NCI-H69 (cell line): ENCODE results near the gene HIVEP3.
"Not testable (repeated sequence)": the region's sequence is repeated elsewhere in the genome, so short reads cannot be mapped to it uniquely, and the experiment has no call there.

Experiments
- DNase-seq: peaks from one replicate; lab custom pipeline; 2025; lab: John Stamatoyannopoulos, UW

HIVEP3 gene

DNA sequence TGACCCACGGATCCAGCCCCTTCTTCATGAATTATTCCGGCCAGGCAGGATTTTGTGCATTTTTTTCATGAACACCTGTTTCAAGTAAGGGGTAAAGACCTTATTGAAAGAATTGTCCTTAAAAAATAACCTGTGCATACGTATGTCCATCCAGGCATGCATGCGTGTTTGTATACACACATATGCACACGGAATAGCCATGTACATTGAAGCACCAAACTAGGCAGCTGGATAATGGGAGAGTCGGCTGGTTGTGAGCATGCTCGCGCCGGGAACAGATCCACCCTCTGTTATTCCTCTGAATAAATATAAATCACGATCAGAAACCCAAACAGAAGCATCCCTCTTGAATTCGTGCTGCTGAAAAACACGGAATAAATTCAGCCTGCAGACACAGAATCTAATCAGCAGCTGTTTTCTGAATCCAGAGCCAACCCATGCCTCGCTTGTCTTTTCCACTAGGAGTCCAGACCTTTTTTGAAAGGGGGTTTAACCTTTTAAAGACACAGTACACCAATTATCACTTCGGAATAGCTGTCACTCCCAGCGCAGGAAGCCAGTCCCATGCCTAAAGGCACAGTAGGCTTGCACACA, at the start of gene HIVEP3:
TSS of gene HIVEP3 (minus strand) at position 473 of the 594 bp plus-strand sequence.
- peak; percentile 83 for DNase-seq

- no peak for DNase-seq
Measured at GRCh38 chr1:41964400-41964799, 45.7 kb upstream of the HIVEP3 start.

DNA sequence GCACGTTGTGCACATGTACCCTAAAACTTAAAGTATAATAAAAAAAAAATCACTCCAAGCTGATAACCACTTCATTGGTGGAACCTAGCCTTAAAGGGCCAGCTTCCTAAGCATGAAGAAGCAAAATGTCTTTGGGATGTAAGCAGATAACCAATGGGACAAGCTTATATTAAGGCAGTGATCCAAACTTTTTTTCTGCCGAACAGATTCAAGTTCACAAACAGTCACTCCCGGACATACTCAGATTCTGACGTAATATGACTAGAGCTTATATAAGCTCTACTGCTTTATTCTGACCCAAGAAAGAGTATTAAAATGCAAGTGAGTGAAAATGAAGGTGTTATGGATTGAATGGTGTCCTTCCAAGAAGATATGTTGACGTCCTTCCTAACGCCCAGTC, 44.9 kb upstream of the HIVEP3 start:
- DNase-seq, result no peak

DNA sequence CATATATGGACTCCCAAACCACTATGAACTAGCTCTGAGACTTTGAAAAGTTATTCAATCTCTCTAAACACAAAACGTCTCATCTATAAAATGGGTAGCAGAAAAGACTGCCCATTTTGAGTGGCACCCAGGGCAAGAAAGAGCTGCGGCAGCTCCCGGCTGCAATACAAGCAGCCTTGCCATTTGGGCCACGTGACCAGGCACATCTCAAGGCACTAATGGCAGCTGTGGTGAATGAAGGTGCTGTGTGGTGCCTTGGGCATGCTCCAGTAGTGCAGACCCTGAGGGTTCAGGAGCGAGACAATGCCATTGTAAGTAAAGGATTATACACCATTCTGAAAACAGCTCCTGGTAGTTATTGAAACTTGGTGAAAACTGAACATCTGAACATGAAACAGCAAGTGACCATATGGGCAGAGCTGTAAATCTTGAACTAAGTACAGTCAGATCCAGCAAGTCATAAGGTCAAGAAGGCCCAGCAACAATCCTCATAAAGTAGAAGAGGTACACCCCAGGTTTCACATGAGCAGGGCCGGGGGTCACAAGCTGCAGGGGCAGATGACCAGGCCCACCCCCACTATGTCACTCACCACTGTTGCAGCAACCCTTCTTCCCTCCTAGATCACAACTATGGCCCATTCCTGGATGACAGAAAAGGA, 39.4 kb upstream of the HIVEP3 start:
- DNase-seq, result no peak

DNA sequence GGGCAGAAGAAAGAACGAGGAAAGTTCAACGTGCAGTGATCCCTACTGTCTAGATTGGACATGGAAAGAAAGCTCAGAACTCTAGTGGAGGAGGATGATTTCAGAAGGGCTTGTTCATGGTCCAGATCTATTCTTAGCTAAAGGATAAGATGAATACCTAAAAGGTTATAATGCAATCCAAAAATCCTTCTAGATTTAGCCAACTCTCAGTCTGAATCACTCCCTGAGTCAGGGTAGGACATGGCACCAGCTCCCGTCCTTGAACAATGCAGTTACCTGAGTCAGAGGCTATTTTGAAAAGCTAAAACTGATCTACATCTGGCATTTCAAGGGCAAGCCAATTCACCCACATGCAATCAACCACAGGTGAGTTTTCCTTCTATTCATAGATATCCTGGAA, 38.8 kb upstream of the HIVEP3 start:
- DNase-seq, result no peak

- DNase-seq, result peak; percentile 88
Measured at GRCh38 chr1:41955461-41956159, 36.9 kb upstream of the HIVEP3 start.

DNA sequence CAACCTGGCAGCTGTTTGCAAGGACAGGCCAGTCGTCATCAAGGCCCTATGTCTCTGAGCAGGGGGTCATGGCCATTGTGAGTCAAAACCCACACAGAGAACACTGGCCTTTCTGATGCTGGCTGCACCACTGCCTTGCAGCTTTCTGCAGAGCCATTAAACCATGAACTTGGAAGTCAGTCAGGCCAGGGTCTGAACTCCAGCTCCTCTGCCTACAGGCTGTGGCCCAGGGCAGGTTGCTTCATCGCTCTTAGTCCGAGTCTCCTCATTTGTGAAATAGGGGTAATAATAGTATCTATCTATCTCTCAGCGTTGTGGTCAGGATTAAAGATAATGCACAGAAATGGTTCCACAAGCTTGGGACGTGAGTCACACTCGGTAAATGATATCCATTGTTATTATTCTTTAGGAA, 35.8 kb upstream of the HIVEP3 start:
- peak; percentile 52 for DNase-seq

DNA sequence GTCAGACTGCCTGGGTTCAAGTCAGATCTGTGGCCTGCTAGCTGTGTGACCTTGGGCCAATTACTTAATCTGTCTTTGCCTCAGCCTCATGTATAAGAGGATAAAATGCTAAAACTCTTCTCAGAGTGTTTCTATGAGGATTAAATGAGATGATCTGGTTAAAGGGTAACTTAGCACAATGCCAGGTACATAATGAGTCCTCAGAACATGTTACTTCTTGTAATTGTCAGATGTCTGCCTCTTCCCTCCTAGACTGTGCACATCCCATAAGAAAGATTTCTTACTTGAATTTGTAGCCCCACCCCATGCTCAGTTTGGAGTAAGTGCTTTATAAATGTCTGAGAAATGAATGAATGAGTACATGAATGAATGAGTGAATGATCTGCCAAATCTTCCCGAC, 34.6 kb upstream of the HIVEP3 start:
- DNase-seq, result no peak

- DNase-seq, result no peak
Measured at GRCh38 chr1:41952208-41952607, 33.5 kb upstream of the HIVEP3 start.

DNA sequence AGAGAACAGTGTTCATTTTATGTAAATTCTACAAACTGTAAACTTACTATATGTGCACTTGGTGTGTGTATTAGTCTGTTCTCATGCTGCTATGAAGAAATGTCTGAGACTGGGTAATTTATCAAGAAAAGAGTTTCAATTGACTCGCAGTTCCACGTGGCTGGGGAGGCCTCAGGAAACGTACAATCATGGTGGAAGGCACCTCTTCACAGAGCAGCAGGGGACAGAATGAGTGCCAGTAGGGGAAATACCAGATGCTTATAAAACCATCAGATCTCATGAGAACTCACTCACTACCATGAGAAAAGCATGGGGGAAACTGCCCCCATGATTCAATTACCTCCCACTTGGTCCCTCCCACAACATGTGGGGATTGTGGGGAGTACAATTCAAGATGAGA, 32.8 kb upstream of the HIVEP3 start:
- DNase-seq, result not testable (repeated sequence)

DNA sequence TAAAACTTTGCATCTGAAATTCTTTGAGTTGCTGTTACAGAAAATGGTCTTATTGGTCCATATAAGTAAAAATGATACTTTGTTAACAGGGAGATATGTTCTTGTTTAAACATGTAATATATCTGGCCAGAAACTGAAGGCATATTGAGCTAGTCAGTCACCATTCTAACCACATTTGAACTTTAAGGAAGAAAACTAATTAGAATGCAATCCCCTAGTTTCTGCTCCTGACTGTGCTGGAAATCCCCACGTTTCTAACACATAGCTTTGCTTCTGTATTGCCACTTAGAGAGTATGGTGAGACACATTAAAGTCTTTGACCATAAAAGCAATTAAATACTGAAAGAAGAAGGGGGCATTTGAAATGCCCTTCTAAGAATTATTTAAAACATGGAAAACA, 32.1 kb upstream of the HIVEP3 start:
- DNase-seq, result no peak

- DNase-seq, result not testable (repeated sequence)
Measured at GRCh38 chr1:41945946-41946345, 27.2 kb upstream of the HIVEP3 start.

GRCh38 chr1:41943717-41944116, 25.0 kb upstream of the HIVEP3 start:
- DNase-seq, result no peak

- no peak for DNase-seq
Measured at GRCh38 chr1:41942278-41942677, 23.6 kb upstream of the HIVEP3 start.

GRCh38 chr1:41941381-41941780, 22.7 kb upstream of the HIVEP3 start:
- DNase-seq, result no peak

GRCh38 chr1:41939194-41939593, 20.5 kb upstream of the HIVEP3 start:
- no peak for DNase-seq

DNA sequence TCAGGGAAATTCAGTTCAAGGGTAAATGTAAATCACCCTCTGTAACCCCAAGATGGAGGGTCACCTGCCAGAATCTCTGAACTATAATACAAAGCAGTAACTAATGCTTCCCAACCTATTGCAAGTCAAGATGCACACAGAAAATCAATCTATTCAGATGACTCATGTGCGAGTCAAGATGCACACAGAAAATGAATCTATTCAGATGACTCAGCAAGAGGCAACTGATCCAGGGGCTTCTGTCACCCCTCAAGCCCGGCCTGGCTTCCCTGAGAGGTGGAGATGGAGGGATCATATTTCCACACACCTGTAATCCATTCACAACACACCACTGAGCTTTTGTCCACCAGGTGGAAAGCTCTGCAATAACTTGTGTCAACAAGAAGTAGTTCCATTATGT, 17.4 kb upstream of the HIVEP3 start:
- peak; percentile 95 for DNase-seq

- peak; percentile 6 for DNase-seq
Measured at GRCh38 chr1:41935226-41935625, 16.5 kb upstream of the HIVEP3 start.

GRCh38 chr1:41933106-41933505, 14.4 kb upstream of the HIVEP3 start:
- DNase-seq, result no peak

GRCh38 chr1:41931578-41931977, 12.9 kb upstream of the HIVEP3 start:
- DNase-seq, result no peak

GRCh38 chr1:41927118-41927517, 8.4 kb upstream of the HIVEP3 start:
- peak; percentile 92 for DNase-seq

DNA sequence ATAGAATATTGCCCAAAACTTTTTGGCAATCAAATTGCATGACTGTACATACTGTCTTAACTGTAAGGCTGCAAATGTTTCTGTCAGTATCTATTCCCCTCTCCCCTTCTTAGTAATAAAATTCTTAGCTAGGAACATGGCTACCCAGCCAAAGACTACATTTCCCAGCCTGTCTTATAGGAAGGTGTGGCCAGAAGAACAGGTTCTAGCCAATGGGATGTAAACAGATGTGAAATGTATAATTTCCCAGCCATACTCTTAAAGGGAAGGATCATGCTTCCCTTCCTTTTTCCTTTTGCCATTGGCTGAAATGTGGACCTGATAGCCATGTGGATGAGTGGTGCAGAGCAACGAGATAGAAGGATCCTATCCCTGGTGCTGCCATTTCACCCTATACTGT, 7.0 kb upstream of the HIVEP3 start:
- DNase-seq, result peak; percentile 63

GRCh38 chr1:41924911-41925310, 6.2 kb upstream of the HIVEP3 start:
- no peak for DNase-seq
